HCT116 (cell line): ENCODE results near the gene DENND6A. TPM values are rescaled to one million over a fixed set of nuclear protein-coding genes. Genes with fewer than 3 reads are reported as not detected.

Experiments used
- ATAC-seq: fragments of 200-7000 bp; cut with Tn5 transposase; 2 replicates; pipeline ENCODE4 v1.9.1; 2020; ENCODE audit warnings: mild to moderate bottlenecking, moderate library complexity
- Bru-seq: library from RNA; stranded (reverse); fragments of 400-500 nt; gene quantifications from one replicate; lab custom pipeline; 2021; lab: Mats Ljungman, UMichigan
- BruChase-seq, 2 experiments: library from RNA; stranded (reverse); fragments of 400-500 nt; gene quantifications; one replicate each; lab custom pipeline; 2021; lab: Mats Ljungman, UMichigan
- BruUV-seq: library from RNA; stranded (reverse); fragments of 400-500 nt; replicated peaks from 2 replicates; lab custom pipeline; 2021; lab: Mats Ljungman, UMichigan
- CTCF ChIA-PET: fragments of 300-600 bp; sonication (Branson Sonifier 250); formaldehyde crosslinking; loops from one replicate; lab custom pipeline; 2021; ENCODE audit warnings: antibody characterized with exemption; lab: Charles Lee
- POLR2A ChIA-PET: fragments of 300-600, 350-600 bp; sonication (Branson Sonifier 250); formaldehyde crosslinking; loops from one replicate; lab custom pipeline; 2021; ENCODE audit warnings: antibody characterized with exemption; lab: Charles Lee
- RAD21 ChIA-PET, 2 experiments: fragments of 300-600 bp; sonication (Branson Sonifier 250); formaldehyde crosslinking; loops; one replicate each; lab custom pipeline; 2023; ENCODE audit warnings: low total read pairs in 2 of 2; ENCODE audit not compliant: uncharacterized antibody in 2 of 2, unreplicated experiment in 2 of 2, low non-redundant PET in 1 of 2; lab: Charles Lee
- DNase-seq: peaks from one replicate; pipeline ENCODE4 v3.0.0-alpha.2; 2010; ENCODE audit warnings: low read depth, low spot score
- H2AFZ ChIP-seq: fragments of 200-600 bp; shearing (Covaris generic), sonication (generic); 2 replicates; pipeline ENCODE4 v1.6.1; 2017; ENCODE audit warnings: low read depth, mixed run types, mixed read lengths, antibody characterized with exemption, low read length; ENCODE audit not compliant: poor library complexity, severe bottlenecking
- H3K27ac ChIP-seq: 2 replicates; pipeline ENCODE4 v1.5.1; 2012; ENCODE audit warnings: low read depth, low read length
- H3K27me3 ChIP-seq: fragments of 200-600 bp; sonication (generic); 2 replicates; pipeline ENCODE4 v1.6.1; 2016; ENCODE audit warnings: mixed run types, low read length, mixed read lengths; ENCODE audit not compliant: insufficient read depth
- H3K36me3 ChIP-seq, 2 experiments: fragments of 200-500 bp in 1 of 2; fragments of 200-600 bp in 1 of 2; sonication (Bioruptor generic) in 1 of 2; sonication (generic) in 1 of 2; 2 replicates each; pipeline versions ENCODE4 v1.5.1 to v1.6.1; 2014 to 2016; ENCODE audit warnings: low read length in 2 of 2, inconsistent platforms in 1 of 2, mixed read lengths in 1 of 2, mixed run types in 1 of 2; ENCODE audit not compliant: insufficient read depth in 2 of 2, control insufficient read depth in 1 of 2
- H3K4me1 ChIP-seq, 2 experiments: fragments of 200-600 bp in 1 of 2; sonication (generic) in 1 of 2; 2 replicates each; pipeline versions ENCODE4 v1.5.1 to v1.6.1; 2012 to 2017; ENCODE audit warnings: low read length in 2 of 2, inconsistent platforms in 1 of 2, mild to moderate bottlenecking in 1 of 2, mixed read lengths in 1 of 2, mixed run types in 1 of 2, moderate library complexity in 1 of 2; ENCODE audit not compliant: insufficient read depth in 2 of 2, control insufficient read depth in 1 of 2
- H3K4me2 ChIP-seq: fragments of 200-600 bp; sonication (generic); 2 replicates; pipeline ENCODE4 v1.6.1; 2017; ENCODE audit warnings: mixed run types, low read length, mixed read lengths
- H3K4me3 ChIP-seq, 2 experiments: fragments of 200-600 bp in 1 of 2; sonication (generic) in 1 of 2; replicated peaks in 1 of 2; 2 replicates each; pipeline ENCODE4 v1.5.1; 2011 to 2016; ENCODE audit warnings: low read length in 2 of 2, control low read depth in 1 of 2, low read depth in 1 of 2, mild to moderate bottlenecking in 1 of 2, mixed read lengths in 1 of 2, mixed run types in 1 of 2
- H3K79me2 ChIP-seq: fragments of 200-600 bp; sonication (generic); 2 replicates; pipeline ENCODE4 v1.6.1; 2017; ENCODE audit warnings: mild to moderate bottlenecking, mixed run types, low read length, moderate library complexity, mixed read lengths; ENCODE audit not compliant: insufficient read depth
- H3K9ac ChIP-seq: fragments of 200-600 bp; sonication (generic); 2 replicates; pipeline ENCODE4 v1.6.1; 2016; ENCODE audit warnings: low read length, mixed read lengths
- H3K9me2 ChIP-seq: fragments of 200-600 bp; sonication (generic), shearing (Covaris generic); 2 replicates; pipeline ENCODE4 v1.6.1; 2017; ENCODE audit warnings: mixed run types, mild to moderate bottlenecking, moderate library complexity; ENCODE audit not compliant: insufficient read depth
- H3K9me3 ChIP-seq, 2 experiments: fragments of 200-500 bp in 1 of 2; fragments of 200-600 bp in 1 of 2; sonication (Bioruptor generic) in 1 of 2; sonication (generic) in 1 of 2; 2 replicates each; pipeline ENCODE4 v1.6.1; 2014 to 2017; ENCODE audit warnings: low read length in 2 of 2, mixed read lengths in 2 of 2, inconsistent platforms in 1 of 2, low read depth in 1 of 2, mild to moderate bottlenecking in 1 of 2, mixed run types in 1 of 2, moderate library complexity in 1 of 2; ENCODE audit not compliant: control insufficient read depth in 1 of 2, insufficient read depth in 1 of 2
- H4K20me1 ChIP-seq: fragments of 200-600 bp; sonication (generic), shearing (Covaris generic); 2 replicates; pipeline ENCODE4 v1.6.1; 2017; ENCODE audit warnings: mixed run types, mild to moderate bottlenecking, moderate library complexity; ENCODE audit not compliant: insufficient read depth
- CBX3 ChIP-seq: IDR thresholded peaks from 2 replicates; pipeline ENCODE4 v1.6.1; 2012; ENCODE audit warnings: low read depth
- EGR1 ChIP-seq: IDR thresholded peaks from 2 replicates; pipeline ENCODE4 v1.6.1; 2012; ENCODE audit warnings: low read depth
- EZH2 ChIP-seq: fragments of 200-600 bp; sonication (generic); IDR thresholded peaks from 2 replicates; pipeline ENCODE4 v1.6.1; 2017; ENCODE audit warnings: antibody characterized with exemption, mixed run types
- JUND ChIP-seq: IDR thresholded peaks from 2 replicates; pipeline ENCODE4 v1.6.1; 2012
- POLR2A ChIP-seq: IDR thresholded peaks from 2 replicates; pipeline ENCODE4 v1.7.0; 2011; ENCODE audit warnings: borderline replicate concordance; ENCODE audit not compliant: insufficient read depth, insufficient read length; ENCODE audit errors: extremely low read depth
- POLR2AphosphoS5 ChIP-seq: IDR thresholded peaks from 2 replicates; pipeline ENCODE4 v1.6.1; 2011; ENCODE audit warnings: mild to moderate bottlenecking, low read depth, low read length, moderate library complexity
- SIN3A ChIP-seq: IDR thresholded peaks from 2 replicates; pipeline ENCODE4 v1.6.1; 2012; ENCODE audit warnings: low read depth
- SP1 ChIP-seq: IDR thresholded peaks from 2 replicates; pipeline ENCODE4 v1.6.1; 2012; ENCODE audit warnings: low read depth
- SRF ChIP-seq: IDR thresholded peaks from 2 replicates; pipeline ENCODE4 v1.6.1; 2012; ENCODE audit warnings: low read depth
- TCF7L2 ChIP-seq: IDR thresholded peaks from 2 replicates; pipeline ENCODE4 v1.7.0; 2011; ENCODE audit warnings: borderline replicate concordance, inconsistent platforms; ENCODE audit not compliant: insufficient read depth, insufficient read length; ENCODE audit errors: extremely low read depth
- YY1 ChIP-seq: IDR thresholded peaks from 2 replicates; pipeline ENCODE4 v1.6.1; 2011; ENCODE audit warnings: low read length, low read depth, moderate library complexity, mild to moderate bottlenecking; ENCODE audit not compliant: insufficient replicate concordance; ENCODE audit errors: extremely low read depth
- ZFX ChIP-seq: fragments of 450-650 bp; IDR thresholded peaks from 2 replicates; pipeline ENCODE4 v1.6.1; 2017
- ZNF274 ChIP-seq: fragments of 200-500 bp; sonication (Bioruptor generic); IDR thresholded peaks from 2 replicates; pipeline ENCODE4 v1.6.1; 2014; ENCODE audit warnings: mild to moderate bottlenecking, low read depth, low read length, inconsistent platforms
- intact Hi-C: fragments of 100-400 bp; cut with micrococcal nuclease; formaldehyde crosslinking; loops from 2 replicates; pipeline ENCODE4 v1.10.0; 2022
- long read RNA-seq: library from polyadenylated mRNA; unstranded; transcript quantifications from one replicate; pipeline ENCODE4 v2.0.0, GENCODE V29; 2021; ENCODE audit not compliant: unreplicated experiment
- polyA plus RNA-seq: library from polyadenylated mRNA; unstranded; fragments of >200 nt; gene quantifications from 2 replicates; pipeline ENCODE4 v1.2.1, GENCODE V29; 2012; ENCODE audit warnings: missing spikeins
- total RNA-seq: library from RNA; stranded (reverse); gene quantifications from one replicate; pipeline ENCODE4 v1.2.1, GENCODE V29; 2021; ENCODE audit not compliant: unreplicated experiment
- TF ChIP-seq, protein P1 (sequence below): IDR thresholded peaks from 2 replicates; pipeline ENCODE4 v1.6.1; 2012; ENCODE audit warnings: low read depth
- TF ChIP-seq, protein P2 (sequence below): IDR thresholded peaks from 2 replicates; pipeline ENCODE4 v1.6.1; 2012
- TF ChIP-seq, protein P3 (sequence below), 3 experiments: fragments of 200-600 bp in 1 of 3; sonication (generic) in 1 of 3; IDR thresholded peaks in 2 of 3; conservative IDR thresholded peaks in 1 of 3; 2 replicates each; pipeline ENCODE4 v1.5.1; 2012 to 2017; ENCODE audit warnings: low read depth in 2 of 3, low read length in 2 of 3, antibody characterized with exemption in 1 of 3, borderline replicate concordance in 1 of 3, control low read depth in 1 of 3, mild to moderate bottlenecking in 1 of 3, mixed read lengths in 1 of 3, mixed run types in 1 of 3, moderate library complexity in 1 of 3; ENCODE audit not compliant: insufficient read depth in 1 of 3
- TF ChIP-seq, protein P4 (sequence below): IDR thresholded peaks from 2 replicates; pipeline ENCODE4 v1.6.1; 2012

Gene DENND6A, protein sequence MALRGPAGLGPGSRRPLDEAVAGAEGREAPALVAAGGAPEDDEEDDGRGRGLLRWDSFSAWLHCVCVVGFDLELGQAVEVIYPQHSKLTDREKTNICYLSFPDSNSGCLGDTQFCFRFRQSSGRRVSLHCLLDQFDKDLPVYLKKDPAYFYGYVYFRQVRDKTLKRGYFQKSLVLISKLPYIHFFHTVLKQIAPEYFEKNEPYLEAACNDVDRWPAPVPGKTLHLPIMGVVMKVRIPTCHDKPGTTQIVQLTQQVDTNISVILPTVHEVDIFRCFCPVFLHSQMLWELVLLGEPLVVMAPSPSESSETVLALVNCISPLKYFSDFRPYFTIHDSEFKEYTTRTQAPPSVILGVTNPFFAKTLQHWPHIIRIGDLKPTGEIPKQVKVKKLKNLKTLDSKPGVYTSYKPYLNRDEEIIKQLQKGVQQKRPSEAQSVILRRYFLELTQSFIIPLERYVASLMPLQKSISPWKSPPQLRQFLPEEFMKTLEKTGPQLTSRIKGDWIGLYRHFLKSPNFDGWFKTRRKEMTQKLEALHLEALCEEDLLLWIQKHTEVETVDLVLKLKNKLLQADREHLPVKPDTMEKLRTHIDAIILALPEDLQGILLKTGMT
- 22.3 TPM for total RNA-seq
- 5.2 and 8.7 TPM in 2 replicates for polyA plus RNA-seq
- percentile 82 among the genes with signal in this experiment for Bru-seq, nascent RNA
- percentile 76 among the genes with signal in this experiment for BruChase-seq, experiment 1, labeled RNA remaining after a 6-hour chase
- BruChase-seq, experiment 2, labeled RNA remaining after a 2-hour chase, result percentile 84 among the genes with signal in this experiment
- long read RNA-seq, full-length matches to known transcripts, result 2 of 16 reads
- long read RNA-seq, partial matches to known transcripts, result 2 of 16 reads
- long read RNA-seq, other reads (novel, unspliced or antisense), result 12 of 16 reads

DNA sequence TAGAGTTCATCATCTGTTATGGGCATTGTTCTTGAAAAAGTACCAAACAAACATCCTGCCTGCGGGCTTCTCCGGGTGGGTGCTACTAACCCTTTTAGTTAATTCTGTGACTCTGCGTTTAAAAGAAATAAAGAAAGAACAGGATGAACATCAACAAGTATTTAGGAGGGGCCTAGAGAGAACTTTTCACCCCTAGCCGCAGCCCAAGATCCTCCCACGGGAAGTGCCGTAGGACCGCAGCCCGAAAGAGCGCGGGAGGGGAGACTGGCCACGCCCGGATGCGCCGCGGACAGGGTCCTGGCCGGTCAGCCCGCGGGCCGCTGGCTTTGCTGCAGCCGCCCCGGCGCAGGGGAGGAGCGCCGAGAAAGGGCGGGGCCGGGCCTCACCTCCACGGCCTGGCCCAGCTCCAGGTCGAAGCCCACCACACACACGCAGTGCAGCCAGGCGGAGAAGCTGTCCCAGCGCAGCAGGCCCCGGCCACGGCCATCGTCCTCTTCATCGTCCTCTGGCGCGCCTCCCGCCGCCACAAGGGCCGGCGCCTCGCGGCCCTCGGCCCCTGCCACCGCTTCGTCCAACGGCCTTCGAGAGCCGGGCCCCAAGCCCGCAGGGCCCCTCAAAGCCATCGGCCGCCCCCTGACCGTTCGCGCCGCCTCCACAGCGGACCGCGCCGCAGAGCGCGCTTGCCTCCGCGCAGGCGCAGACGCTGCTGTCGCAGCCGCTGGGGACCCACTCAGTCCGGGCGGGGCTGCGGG is at the start of gene DENND6A:
DENND6A (minus strand) TSS at position 682 of the 752 bp plus-strand sequence; CDS start at position 623, 59 bp downstream.
- Histone ChIP-seq H2AFZ (peak within 1 kb of the TSS; percentile 31), H3K9ac (peak within 1 kb of the TSS; percentile 86), H3K27ac (peak within 1 kb of the TSS; percentile 87), H3K27me3 (no peaks in the 10 kb centered on the region), H3K4me1 (peaks cover 7 to 32% of the 10 kb centered on the region in 2 experiments; a peak in 3 of 4 replicates), H3K9me2 (no peaks in the 10 kb centered on the region), H4K20me1 (no peaks in the 10 kb centered on the region; the same call in 1 of the 2 replicates), H3K79me2 (peaks cover 47% of the 10 kb centered on the region), H3K36me3 (no peaks in the 10 kb centered on the region), H3K4me2 (peak within 1 kb of the TSS; percentile 77), H3K9me3 (no peaks in the 10 kb centered on the region), H3K4me3 (peak within 1 kb of the TSS; percentile 69 to 90)
- TF ChIP-seq ZFX, result peak; percentile 98
- TF ChIP-seq, protein P1, sequence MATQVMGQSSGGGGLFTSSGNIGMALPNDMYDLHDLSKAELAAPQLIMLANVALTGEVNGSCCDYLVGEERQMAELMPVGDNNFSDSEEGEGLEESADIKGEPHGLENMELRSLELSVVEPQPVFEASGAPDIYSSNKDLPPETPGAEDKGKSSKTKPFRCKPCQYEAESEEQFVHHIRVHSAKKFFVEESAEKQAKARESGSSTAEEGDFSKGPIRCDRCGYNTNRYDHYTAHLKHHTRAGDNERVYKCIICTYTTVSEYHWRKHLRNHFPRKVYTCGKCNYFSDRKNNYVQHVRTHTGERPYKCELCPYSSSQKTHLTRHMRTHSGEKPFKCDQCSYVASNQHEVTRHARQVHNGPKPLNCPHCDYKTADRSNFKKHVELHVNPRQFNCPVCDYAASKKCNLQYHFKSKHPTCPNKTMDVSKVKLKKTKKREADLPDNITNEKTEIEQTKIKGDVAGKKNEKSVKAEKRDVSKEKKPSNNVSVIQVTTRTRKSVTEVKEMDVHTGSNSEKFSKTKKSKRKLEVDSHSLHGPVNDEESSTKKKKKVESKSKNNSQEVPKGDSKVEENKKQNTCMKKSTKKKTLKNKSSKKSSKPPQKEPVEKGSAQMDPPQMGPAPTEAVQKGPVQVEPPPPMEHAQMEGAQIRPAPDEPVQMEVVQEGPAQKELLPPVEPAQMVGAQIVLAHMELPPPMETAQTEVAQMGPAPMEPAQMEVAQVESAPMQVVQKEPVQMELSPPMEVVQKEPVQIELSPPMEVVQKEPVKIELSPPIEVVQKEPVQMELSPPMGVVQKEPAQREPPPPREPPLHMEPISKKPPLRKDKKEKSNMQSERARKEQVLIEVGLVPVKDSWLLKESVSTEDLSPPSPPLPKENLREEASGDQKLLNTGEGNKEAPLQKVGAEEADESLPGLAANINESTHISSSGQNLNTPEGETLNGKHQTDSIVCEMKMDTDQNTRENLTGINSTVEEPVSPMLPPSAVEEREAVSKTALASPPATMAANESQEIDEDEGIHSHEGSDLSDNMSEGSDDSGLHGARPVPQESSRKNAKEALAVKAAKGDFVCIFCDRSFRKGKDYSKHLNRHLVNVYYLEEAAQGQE, result no peak
- peak; percentile 85 for TF ChIP-seq POLR2AphosphoS5
- peak; percentile 30; the same call in 1 of the 2 replicates for TF ChIP-seq SP1
- no peak for TF ChIP-seq ZNF274
- TF ChIP-seq, protein P2, sequence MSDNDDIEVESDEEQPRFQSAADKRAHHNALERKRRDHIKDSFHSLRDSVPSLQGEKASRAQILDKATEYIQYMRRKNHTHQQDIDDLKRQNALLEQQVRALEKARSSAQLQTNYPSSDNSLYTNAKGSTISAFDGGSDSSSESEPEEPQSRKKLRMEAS, result peak; percentile 78
- peak; percentile 41 for TF ChIP-seq EGR1
- no peak for TF ChIP-seq SRF
- TF ChIP-seq CBX3, result peak; percentile 71
- TF ChIP-seq, protein P3, sequence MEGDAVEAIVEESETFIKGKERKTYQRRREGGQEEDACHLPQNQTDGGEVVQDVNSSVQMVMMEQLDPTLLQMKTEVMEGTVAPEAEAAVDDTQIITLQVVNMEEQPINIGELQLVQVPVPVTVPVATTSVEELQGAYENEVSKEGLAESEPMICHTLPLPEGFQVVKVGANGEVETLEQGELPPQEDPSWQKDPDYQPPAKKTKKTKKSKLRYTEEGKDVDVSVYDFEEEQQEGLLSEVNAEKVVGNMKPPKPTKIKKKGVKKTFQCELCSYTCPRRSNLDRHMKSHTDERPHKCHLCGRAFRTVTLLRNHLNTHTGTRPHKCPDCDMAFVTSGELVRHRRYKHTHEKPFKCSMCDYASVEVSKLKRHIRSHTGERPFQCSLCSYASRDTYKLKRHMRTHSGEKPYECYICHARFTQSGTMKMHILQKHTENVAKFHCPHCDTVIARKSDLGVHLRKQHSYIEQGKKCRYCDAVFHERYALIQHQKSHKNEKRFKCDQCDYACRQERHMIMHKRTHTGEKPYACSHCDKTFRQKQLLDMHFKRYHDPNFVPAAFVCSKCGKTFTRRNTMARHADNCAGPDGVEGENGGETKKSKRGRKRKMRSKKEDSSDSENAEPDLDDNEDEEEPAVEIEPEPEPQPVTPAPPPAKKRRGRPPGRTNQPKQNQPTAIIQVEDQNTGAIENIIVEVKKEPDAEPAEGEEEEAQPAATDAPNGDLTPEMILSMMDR (IDR thresholded peaks at IDR 0.05 in 2 of 3, conservative IDR thresholded peaks at IDR 0.05 in 1 of 3; ENCODE audit: borderline replicate concordance in 1 of 3, insufficient read depth in 1 of 3, low read depth in 2 of 3, low read length in 2 of 3), result no peak
- peak; percentile 73 for TF ChIP-seq SIN3A
- TF ChIP-seq, protein P4, sequence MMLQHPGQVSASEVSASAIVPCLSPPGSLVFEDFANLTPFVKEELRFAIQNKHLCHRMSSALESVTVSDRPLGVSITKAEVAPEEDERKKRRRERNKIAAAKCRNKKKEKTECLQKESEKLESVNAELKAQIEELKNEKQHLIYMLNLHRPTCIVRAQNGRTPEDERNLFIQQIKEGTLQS, result no peak
- TF ChIP-seq YY1, result peak; percentile 17
- TF ChIP-seq EZH2, result no peak
- peak; percentile 95 for TF ChIP-seq POLR2A
- no peak for TF ChIP-seq JUND
- TF ChIP-seq TCF7L2, result peak; percentile 52
- intact Hi-C loops, result loop anchor here (2.0 kb wide), 1 partner anchor 62 kb away; no protein-coding TSS in a partner anchor
- DNase-seq, result peak; percentile 89
- ChIA-PET RAD21 (no interaction called here), CTCF (no interaction called here), POLR2A (interaction anchor here (0.9 to 1.4 kb wide), 3 partner anchors 61 to 163 kb away, joined by 3 to 4 read pairs (median 3); partner anchors contain the start of gene SLMAP)
- peak; percentile 92 for ATAC-seq
- no TSS peak for BruUV-seq
